Suprapubic skin (tissue), 4 donors: ENCODE data around the gene SLC1A5. TPM values are rescaled to one million over a fixed set of nuclear protein-coding genes. Genes with fewer than 3 reads are reported as not detected.
"Not testable (repeated sequence)": the region's sequence is repeated elsewhere in the genome, so short reads cannot be mapped to it uniquely, and the experiment has no call there.

Source experiments
- DNase-seq, 2 donors: peaks; one replicate each; pipeline ENCODE4 v3.0.0-alpha.2; 2019; ENCODE audit warnings: low spot score in 2 of 2
- H3K27ac ChIP-seq: fragments of 200-600 bp; sonication (generic); one replicate; pipeline ENCODE4 v1.5.1; 2019
- H3K27me3 ChIP-seq: fragments of 200-600 bp; sonication (generic); one replicate; pipeline ENCODE4 v1.5.1; 2019
- H3K36me3 ChIP-seq: fragments of 200-600 bp; sonication (generic); one replicate; pipeline ENCODE4 v1.5.1; 2019
- H3K4me1 ChIP-seq: fragments of 200-600 bp; sonication (generic); one replicate; pipeline ENCODE4 v1.5.1; 2019
- H3K4me3 ChIP-seq: fragments of 200-600 bp; sonication (generic); one replicate; pipeline ENCODE4 v1.5.1; 2019; ENCODE audit warnings: mild to moderate bottlenecking
- H3K9me3 ChIP-seq: fragments of 200-600 bp; sonication (generic); one replicate; pipeline ENCODE4 v1.5.1; 2019
- CTCF ChIP-seq, 2 donors: fragments of 200-600 bp in 1 of 2; fragments of 450-650 bp in 1 of 2; sonication (generic) in 1 of 2; IDR thresholded peaks; one replicate each; pipeline ENCODE4 v1.5.1; 2016 to 2019; ENCODE audit warnings: antibody characterized with exemption in 2 of 2, mild to moderate bottlenecking in 1 of 2, moderate library complexity in 1 of 2
- EP300 ChIP-seq: sonication (generic); formaldehyde crosslinking; IDR thresholded peaks from one replicate; pipeline ENCODE4 v1.6.1; 2017; ENCODE audit warnings: antibody characterized with exemption
- POLR2A ChIP-seq, 2 donors: fragments of 450-650 bp; IDR thresholded peaks; one replicate each; pipeline ENCODE4 v1.6.1; 2017; ENCODE audit warnings: antibody characterized with exemption in 2 of 2, mild to moderate bottlenecking in 2 of 2, moderate library complexity in 2 of 2
- POLR2AphosphoS5 ChIP-seq, 3 donors: sonication (generic); formaldehyde crosslinking; IDR thresholded peaks; one replicate each; pipeline ENCODE4 v1.6.1; 2017; ENCODE audit warnings: antibody characterized with exemption in 3 of 3
- WGBS: methylation state at CpG from one replicate; pipeline ENCODE4 v1.1.5; 2018; 5-methylcytosine and 5-hydroxymethylcytosine counted together
- total RNA-seq, 4 donors: library from RNA; depleted of rRNA; stranded (reverse); fragments of >200 nt; gene quantifications; one replicate each; pipeline ENCODE4 v1.1.0, GENCODE V29; 2016

Gene SLC1A5
- total RNA-seq, 4 donors from 2014 or later = 79.4 to 191 (median 131) TPM

GRCh38 chr19:46828484-46828883, 40.1 kb upstream of the SLC1A5 start:
- 53% methylated on average over 5 of the region's 5 CpGs for WGBS
- no peaks in the 10 kb centered on the region for H3K27me3 ChIP-seq
- H3K9me3 ChIP-seq = no peaks in the 10 kb centered on the region
- no peaks in the 10 kb centered on the region for H3K36me3 ChIP-seq
- H3K4me1 ChIP-seq = peaks cover 6% of the 10 kb centered on the region
- no peak overlapping the region for H3K27ac ChIP-seq
- H3K4me3 ChIP-seq = no peak overlapping the region
- no peak for DNase-seq
- TF ChIP-seq CTCF (IDR thresholded peaks at IDR 0.05) (no peak), POLR2A (IDR thresholded peaks at IDR 0.05) (no peak), POLR2AphosphoS5 (IDR thresholded peaks at IDR 0.05) (no peak), EP300 (no peak)

- Histone ChIP-seq H3K9me3 (no peaks in the 10 kb centered on the region), H3K4me1 (peaks cover 25% of the 10 kb centered on the region), H3K4me3 (no peak overlapping the region), H3K27ac (no peak overlapping the region), H3K27me3 (no peaks in the 10 kb centered on the region), H3K36me3 (no peaks in the 10 kb centered on the region)
- 77% methylated on average over 5 of the region's 5 CpGs for WGBS
- TF ChIP-seq CTCF (IDR thresholded peaks at IDR 0.05) (no peak), EP300 (no peak)
- no peak for DNase-seq
These were observed 37.3 kb upstream of the SLC1A5 start for GRCh38 chr19:46825731-46826055.

DNA sequence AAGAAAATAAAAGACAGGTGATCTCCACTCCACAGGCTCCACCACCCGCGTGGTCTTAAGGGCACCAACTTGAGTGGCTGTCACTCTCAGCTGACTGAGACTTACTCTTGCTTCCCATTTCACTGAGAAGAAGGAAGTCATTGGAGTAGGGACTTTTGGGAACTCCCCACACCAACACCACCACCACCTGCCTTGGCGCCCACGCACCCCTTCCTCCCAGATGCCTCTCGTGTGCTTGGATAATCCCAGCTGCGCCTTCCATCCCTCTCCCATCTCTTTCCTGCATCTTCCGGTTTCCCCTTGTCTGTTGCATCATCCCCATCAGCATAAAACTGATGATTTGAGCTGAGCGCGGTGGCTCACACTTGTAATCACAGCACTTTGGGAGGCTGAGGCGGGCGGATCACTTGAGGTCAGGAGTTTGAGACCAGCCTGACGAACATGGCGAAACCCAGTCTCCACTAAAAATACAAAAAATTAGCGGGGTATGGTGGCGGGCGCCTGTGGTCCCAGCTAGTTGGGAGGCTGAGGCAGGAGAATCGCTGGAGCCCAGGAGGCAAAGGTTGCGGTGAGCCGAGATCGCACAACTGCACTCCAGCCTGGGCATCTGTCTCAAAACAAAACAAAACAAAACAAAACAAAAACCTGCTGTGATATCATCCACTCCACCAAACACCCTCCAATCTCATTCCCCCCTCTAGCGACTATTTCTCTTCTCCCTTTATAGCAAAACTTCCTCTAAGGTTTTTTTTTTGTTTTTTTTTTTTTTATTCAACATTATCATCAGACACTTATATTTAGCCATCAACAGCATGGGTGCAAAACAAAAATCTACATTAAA, 36.7 kb upstream of the SLC1A5 start:
- 84% methylated on average over 21 of the region's 21 CpGs for WGBS
- no peak for DNase-seq
- peaks cover 31% of the 10 kb centered on the region for H3K4me1 ChIP-seq
- no peak overlapping the region for H3K27ac ChIP-seq
- no peaks in the 10 kb centered on the region for H3K27me3 ChIP-seq
- TF ChIP-seq EP300 = no peak
- TF ChIP-seq POLR2A (IDR thresholded peaks at IDR 0.05) = no peak
- no peak for TF ChIP-seq POLR2AphosphoS5 (IDR thresholded peaks at IDR 0.05)
- no peak for TF ChIP-seq CTCF (IDR thresholded peaks at IDR 0.05)
- H3K4me3 ChIP-seq = no peak overlapping the region
- no peaks in the 10 kb centered on the region for H3K9me3 ChIP-seq
- H3K36me3 ChIP-seq = no peaks in the 10 kb centered on the region

- Histone ChIP-seq H3K27ac (no peak overlapping the region), H3K36me3 (no peaks in the 10 kb centered on the region), H3K4me3 (no peak overlapping the region), H3K4me1 (peaks cover 30% of the 10 kb centered on the region), H3K27me3 (no peaks in the 10 kb centered on the region), H3K9me3 (no peaks in the 10 kb centered on the region)
- no peak for TF ChIP-seq EP300
- TF ChIP-seq POLR2AphosphoS5 (IDR thresholded peaks at IDR 0.05) = no peak
- no peak for TF ChIP-seq CTCF (IDR thresholded peaks at IDR 0.05)
- TF ChIP-seq POLR2A (IDR thresholded peaks at IDR 0.05) = no peak
- no peak for DNase-seq
- 93% methylated on average over 6 of the region's 6 CpGs for WGBS
These were observed 34.7 kb upstream of the SLC1A5 start for GRCh38 chr19:46823049-46823448.

DNA sequence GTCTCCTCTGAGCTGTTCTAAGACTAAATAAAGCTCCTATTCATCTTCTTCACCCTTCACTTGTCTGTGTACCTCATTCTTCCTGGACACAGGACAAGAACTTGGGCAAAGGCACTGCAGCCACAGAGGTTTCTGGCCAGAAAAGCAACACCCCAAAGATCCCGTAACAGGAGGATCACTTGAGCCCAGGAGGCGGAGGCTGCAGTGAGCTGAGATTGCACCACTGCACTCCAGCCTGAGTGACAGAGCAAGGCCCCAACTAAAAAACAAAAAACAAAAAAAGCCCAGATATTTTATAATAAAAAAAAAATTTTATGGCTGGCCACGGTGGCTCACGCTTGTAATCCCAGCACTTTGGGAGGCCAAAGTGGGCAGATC, 34.0 kb upstream of the SLC1A5 start:
- H3K27me3 ChIP-seq, H3K9me3 ChIP-seq, DNase-seq, H3K36me3 ChIP-seq, H3K4me3 ChIP-seq: not testable (repeated sequence)
- Histone ChIP-seq H3K4me1 (peaks cover 30% of the 10 kb centered on the region), H3K27ac (peak overlapping the region; percentile 44)
- WGBS = 77% methylated on average over 4 of the region's 4 CpGs
